Fibroblast of mammary gland (primary cell): ENCODE measurements around the gene CTNNA3.

Source experiments
- DNase-seq: peaks from one replicate; pipeline ENCODE4 v3.0.0-alpha.2; 2010; ENCODE audit warnings: low read depth
- H3K4me3 ChIP-seq: 2 replicates; pipeline ENCODE4 v1.5.1; 2011; ENCODE audit warnings: low read depth, mild to moderate bottlenecking, low read length, moderate library complexity; ENCODE audit not compliant: control insufficient read depth
- CTCF ChIP-seq: conservative IDR thresholded peaks from 2 replicates; pipeline ENCODE4 v1.5.1; 2011; ENCODE audit warnings: low read depth, low read length, inconsistent platforms; ENCODE audit not compliant: control insufficient read depth, insufficient read depth

Gene CTNNA3

GRCh38 chr10:66886848-66887247 is 809.1 kb downstream of the CTNNA3 start:
- DNase-seq, result no peak
- TF ChIP-seq CTCF, result no peak
- no peak overlapping the region for H3K4me3 ChIP-seq

- no peak for DNase-seq
- TF ChIP-seq CTCF, result no peak
- no peak overlapping the region for H3K4me3 ChIP-seq
Observed at GRCh38 chr10:66882271-66882670, 813.7 kb downstream of the CTNNA3 start.

- no peak for TF ChIP-seq CTCF
- H3K4me3 ChIP-seq, result no peak overlapping the region
- DNase-seq, result no peak
Observed at GRCh38 chr10:66881814-66882213, 814.2 kb downstream of the CTNNA3 start.

DNA sequence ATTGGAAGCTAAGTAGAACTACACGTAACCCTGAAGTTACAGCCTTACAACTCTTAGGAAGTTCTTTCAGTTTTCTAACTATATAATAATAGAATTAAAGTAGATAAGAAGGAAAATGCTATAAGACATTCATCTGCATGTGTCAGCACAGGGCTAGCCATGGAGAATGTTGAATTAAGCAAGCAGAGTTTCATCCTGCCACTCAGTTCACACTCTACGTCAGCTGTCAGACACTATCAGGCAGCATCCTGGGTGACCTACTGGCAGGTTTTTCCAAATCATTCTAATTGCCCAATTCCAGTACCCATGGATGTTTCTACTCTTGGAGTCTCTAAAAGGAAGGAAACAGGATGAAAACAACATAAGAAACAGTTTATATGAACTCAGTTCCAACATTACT is 815.2 kb downstream of the CTNNA3 start:
- H3K4me3 ChIP-seq, result no peak overlapping the region
- no peak for DNase-seq
- TF ChIP-seq CTCF, result no peak

- no peak for DNase-seq
- TF ChIP-seq CTCF, result no peak
- no peak overlapping the region for H3K4me3 ChIP-seq
Observed at GRCh38 chr10:66880292-66880691, 815.7 kb downstream of the CTNNA3 start.

GRCh38 chr10:66877361-66877760 is 818.6 kb downstream of the CTNNA3 start:
- DNase-seq, result no peak
- no peak overlapping the region for H3K4me3 ChIP-seq
- TF ChIP-seq CTCF, result no peak

- no peak overlapping the region for H3K4me3 ChIP-seq
- DNase-seq, result no peak
- no peak for TF ChIP-seq CTCF
Observed at GRCh38 chr10:66869635-66870034, 826.4 kb downstream of the CTNNA3 start.
